Forelimb muscle (tissue), 1 donor: ENCODE measurements around the gene ARHGAP35. TPM values are rescaled to one million over a fixed set of nuclear protein-coding genes. Genes with fewer than 3 reads are reported as not detected.
"Not testable (repeated sequence)": the region's sequence is repeated elsewhere in the genome, so short reads cannot be mapped to it uniquely, and the experiment has no call there.

Experiments used
- DNase-seq: peaks from one replicate; pipeline ENCODE4 v3.0.0-alpha.2; 2013; ENCODE audit warnings: low read depth
- polyA plus RNA-seq: library from polyadenylated mRNA; unstranded; fragments of 120-200 nt; gene quantifications from one replicate; pipeline ENCODE4 v1.2.1, GENCODE V29; 2013; ENCODE audit not compliant: insufficient read length

ARHGAP35 gene
- polyA plus RNA-seq, 1 donor = 36.5 TPM

DNA sequence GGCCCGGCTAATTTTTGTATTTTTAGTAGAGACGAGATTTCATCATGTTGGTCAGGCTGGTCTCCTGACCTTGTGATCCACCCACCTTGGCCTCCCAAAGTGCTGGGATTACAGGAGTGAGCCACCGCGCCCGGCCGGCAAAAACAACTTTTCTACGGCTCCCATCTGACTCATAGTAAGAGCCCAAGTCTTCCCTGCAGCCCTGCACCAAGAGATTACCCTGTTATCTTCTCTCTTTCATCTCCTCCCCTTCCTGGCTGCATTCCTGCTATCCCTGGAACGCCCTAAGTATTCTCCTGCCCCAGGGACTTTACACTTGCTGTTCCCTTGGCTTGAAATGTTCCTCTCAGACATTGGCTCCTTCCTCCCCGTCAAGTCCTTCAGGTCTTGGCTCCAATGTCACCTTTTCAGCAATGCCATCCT lies 16.7 kb upstream of the ARHGAP35 start:
- no peak for DNase-seq

GRCh38 chr19:46845959-46846459 lies 14.8 kb upstream of the ARHGAP35 start:
- no peak for DNase-seq

DNA sequence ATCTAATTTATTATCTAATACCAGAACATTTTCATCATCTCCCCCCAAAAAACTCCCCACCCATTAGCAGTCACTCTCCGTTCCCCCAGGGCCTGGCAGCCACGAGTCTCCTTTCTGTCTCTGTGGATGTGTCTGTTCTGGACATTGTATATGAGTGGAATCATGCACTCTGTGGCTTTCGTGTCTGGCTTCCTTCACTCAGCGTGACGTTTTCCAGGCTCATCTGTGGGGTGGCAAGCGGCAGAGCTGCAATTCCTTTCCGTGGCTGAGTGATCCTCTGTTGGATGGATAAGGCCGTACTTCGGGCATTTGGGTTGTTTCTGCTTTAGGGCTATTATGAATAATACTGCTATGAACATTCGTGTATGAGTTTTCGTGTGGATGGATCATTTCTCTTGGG lies 13.3 kb upstream of the ARHGAP35 start:
- DNase-seq = no peak

DNA sequence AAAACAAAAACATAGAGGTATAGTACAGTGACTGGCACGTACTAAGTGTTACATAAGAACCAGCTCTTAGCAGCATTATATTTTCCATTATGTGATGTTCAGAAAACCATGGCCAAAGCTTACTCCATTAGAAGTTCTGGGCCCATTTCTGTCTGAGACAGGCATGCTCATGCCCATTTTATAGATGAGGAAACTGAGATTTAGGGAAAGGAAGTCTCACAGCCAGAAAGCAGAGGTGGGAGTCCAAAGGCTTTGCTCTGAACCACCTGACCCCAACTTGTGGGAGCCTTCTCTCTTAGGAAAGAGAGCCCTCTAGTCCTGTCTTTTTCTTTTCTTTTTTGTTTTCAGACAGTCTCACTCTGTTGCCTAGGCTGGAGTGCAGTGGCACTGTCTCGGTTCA lies 12.4 kb upstream of the ARHGAP35 start:
- DNase-seq = no peak

DNA sequence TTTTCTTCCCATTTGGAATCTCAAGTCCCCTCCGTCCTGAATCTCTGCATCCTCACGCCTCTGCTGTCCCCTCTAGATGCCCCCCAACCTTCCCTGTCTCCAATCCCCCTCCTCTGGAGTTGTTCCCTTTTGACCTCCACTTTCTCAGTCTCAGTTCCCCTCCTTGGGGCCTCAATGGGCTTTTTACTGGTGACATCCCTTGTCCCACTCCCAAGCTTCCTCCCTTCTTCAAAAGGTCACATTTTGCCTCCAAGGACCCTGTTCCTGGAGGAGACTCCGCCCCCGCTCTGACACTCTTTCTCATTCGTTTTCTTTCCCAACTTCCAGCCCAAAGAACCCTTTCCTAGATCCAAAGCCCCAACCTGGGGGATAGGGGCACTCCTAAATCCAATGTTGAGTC lies 11.2 kb upstream of the ARHGAP35 start:
- DNase-seq = no peak

- DNase-seq = peak; percentile 100
Measured at GRCh38 chr19:46850228-46851203, 10.3 kb upstream of the ARHGAP35 start, which contains the start of gene AP2S1. Gene AP2S1, minus strand, starts transcription at chr19:46850846. Its CDS starts 80 bp downstream, at chr19:46850766.

GRCh38 chr19:46852830-46853229 lies 8.0 kb upstream of the ARHGAP35 start:
- DNase-seq = no peak

DNA sequence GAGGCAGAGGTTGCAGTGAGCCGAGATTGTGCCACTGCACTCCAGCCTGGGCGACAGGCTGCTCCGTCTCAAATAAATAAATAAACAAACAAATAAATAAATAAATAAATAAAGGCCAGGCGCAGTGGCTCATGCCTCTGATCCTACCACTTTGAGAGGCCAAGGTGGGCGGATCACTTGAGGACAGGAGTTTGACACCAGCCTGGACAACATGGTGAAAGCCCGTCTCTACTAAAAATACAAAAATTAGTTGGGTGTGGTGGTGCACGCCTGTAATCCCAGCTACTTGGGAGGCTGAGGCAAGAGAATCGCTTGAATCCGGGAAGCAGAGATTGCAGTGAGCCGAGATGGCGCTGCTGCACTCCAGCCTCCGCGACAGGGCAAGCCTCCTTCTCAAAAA lies 6.1 kb upstream of the ARHGAP35 start:
- not testable (repeated sequence) for DNase-seq

GRCh38 chr19:46856062-46857022 lies 4.5 kb upstream of the ARHGAP35 start:
- peak; percentile 94 for DNase-seq

- no peak for DNase-seq
Measured at GRCh38 chr19:46859637-46860124, 1.1 kb upstream of the ARHGAP35 start.

DNA sequence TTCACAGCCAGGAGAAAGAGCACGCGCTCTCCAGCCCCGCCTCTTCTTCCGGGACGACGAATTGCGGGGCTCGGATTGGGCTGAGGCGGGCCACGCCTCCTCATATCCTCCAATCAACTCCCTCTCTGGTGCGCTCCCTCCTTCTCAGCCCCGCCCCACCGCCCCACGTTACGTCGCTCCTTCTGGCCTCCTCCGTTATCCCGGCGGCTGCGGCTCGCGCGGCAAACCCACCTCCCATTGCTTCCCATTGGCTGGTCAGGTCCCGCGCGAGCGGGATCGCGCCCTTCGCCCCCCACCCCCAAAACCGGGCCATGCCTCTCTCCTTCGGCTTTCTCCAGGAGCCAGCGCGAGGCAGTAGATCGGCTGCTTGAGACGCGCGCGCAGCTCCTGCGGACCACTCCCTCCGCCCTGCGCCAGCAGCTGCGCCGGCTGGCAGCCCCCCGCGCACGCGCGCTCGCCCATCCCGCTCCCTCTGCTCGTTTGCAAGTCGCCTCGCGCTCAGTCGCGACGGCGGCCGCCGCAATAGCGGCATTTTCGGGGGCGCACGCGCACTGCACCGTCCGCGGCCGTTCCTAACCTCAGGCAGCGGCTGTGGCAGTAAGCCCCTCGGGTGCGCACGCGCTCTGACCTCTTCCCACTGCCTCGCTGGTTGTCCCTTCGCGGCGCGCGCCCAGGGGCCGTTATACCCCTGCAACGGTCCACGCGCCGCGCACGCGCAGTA lies 512 bp upstream of the ARHGAP35 start:
- peak; percentile 94 for DNase-seq

DNA sequence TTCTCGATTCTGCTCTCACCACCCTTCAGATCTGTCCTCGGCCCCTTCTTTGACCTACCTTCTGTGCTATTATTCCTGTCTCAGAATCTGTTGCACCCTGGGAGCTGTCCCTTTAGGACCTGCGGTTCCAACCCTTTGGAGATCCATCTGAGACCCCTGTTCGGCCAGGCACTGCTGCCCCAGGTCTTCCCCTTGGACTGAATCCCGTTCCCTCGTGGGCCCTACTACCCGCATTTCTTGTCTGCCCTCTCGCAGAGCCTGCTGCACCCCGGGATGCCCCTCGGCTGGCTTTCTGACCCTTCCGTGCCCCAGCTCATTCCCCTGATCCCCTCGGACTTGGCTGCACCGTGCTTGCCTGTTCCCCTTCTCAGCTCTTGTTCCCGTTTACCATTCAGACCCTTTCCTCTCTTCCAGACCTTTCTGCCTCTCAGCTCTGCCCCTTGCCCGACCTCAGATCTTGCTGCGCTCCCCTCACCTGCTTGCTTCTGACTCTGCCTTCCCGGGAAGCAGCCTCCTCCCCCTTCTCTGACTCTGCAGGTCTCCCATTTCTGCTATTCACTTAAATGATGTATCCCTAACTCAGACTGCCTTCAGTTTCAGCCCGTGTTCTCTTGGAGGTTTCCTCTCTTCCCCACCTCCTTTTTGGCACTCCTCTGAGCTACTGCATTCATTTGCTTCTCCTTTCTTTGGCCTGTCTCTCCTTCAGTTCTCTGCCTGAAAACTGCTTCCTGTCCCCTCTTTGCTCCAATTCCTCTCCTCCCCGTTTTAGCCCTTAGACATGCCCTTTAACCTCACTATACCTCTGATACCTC lies 1.1 kb downstream of the ARHGAP35 start:
- DNase-seq = no peak

DNA sequence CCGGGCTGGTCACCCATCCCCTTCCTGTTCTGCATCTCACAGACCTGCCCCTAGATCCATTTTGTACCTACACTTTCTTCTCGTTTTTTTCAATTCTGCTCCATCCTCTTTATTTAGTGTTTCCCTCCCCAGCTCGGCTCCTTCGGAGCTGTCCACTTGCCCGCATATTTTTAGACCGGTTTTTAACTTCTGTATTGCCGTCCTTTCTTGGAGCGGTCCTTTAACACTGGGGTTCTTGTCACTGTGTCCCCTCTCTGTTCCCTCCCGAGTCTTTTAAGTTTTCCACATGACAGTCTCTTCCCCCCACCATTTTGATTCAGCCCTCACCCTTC lies 1.7 kb downstream of the ARHGAP35 start:
- DNase-seq = no peak

- DNase-seq = no peak
Measured at GRCh38 chr19:46862974-46863632, 2.3 kb downstream of the ARHGAP35 start.

DNA sequence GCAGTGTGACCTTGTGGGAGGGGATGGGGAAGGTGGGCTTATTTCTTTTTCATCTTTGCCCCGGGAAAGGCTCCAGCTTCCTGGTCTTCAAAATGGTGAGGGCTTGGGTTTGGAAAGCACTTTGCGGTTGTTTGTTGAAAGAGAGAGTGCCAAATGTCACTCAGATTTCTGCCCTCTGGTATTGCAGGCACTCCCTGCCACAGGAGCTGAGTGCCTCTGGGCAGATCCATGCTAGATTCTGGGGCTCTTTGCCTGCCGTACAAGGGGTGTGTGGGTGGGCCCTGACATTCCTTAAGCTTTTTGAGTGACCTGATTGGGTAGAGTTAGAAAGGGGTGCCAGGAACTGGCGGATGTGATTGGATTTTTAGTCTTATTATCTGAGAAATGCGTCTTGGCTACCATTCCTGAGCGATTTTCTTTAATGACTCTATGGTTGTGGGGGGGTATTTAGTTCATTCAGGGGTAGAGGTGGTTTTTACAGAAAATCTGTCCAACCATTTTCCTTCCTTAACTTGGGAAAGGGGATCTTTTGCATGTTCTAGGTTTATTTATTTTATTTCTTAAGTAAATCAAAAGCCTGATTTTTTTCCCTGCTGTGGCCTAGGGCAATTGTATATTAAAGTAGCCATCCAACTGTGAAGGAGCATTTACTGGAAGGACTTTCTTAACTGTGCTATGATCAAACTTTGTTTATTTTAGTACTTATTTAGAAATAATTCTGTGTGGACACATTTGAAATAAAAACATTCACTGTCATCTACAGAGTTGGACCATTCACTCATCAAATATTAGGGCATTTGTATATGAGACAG lies 3.2 kb downstream of the ARHGAP35 start:
- DNase-seq = no peak

DNA sequence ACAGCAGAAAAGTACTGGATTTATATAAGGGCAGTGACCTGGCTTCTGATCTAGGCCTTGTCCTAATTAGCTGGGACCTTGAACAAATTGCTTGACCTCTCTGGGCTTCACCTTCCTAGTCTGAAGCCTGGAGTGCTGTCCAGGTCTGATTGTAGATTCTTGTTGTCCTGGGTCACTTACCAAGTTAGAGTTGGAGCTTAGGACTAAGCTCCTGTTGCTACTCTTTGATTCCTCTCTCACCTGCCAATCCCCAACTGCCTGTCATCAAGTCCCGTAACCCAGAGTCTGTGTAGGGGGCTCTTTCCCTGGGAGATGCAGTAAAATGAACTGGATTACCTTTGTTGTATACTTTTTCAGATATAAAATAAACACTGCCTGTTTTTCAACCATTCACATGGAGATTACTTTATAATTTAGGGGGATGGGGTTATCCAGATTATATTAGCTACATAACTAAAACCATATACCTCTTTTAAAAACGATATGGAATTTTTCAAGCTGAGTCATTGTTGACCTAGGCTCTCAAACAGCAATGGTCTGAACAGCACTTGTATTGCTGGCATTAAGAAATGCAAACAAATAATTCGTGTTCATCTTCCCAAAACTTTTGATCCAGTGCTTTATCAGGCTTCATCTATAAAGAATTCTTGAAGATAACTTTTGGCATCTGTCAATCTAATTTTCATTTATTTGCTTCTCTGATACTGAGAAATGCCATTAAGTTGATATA lies 5.8 kb downstream of the ARHGAP35 start:
- DNase-seq = no peak

GRCh38 chr19:46867170-46867569 lies 6.4 kb downstream of the ARHGAP35 start:
- no peak for DNase-seq
